Cardiac muscle cell (in vitro differentiated cells and primary cell): ENCODE data around the gene ERFL. TPM values are rescaled to one million over a fixed set of nuclear protein-coding genes. Genes with fewer than 3 reads are reported as not detected.

Experiments used
- DNase-seq, 2 donors: peaks; one replicate each; pipeline versions ENCODE4 v3.0.0 to v3.0.0-alpha.2; 2010 to 2017; ENCODE audit warnings: low read depth in 1 of 2, low spot score in 1 of 2
- H3K27ac ChIP-seq: fragments of 200-600 bp; sonication (generic); 2 replicates; pipeline ENCODE4 v1.5.1; 2016
- H3K27me3 ChIP-seq: fragments of 200-600 bp; sonication (generic); 2 replicates; pipeline ENCODE4 v1.6.0; 2016; ENCODE audit warnings: control low read depth
- H3K36me3 ChIP-seq: fragments of 200-600 bp; sonication (generic); 2 replicates; pipeline ENCODE4 v1.5.1; 2016; ENCODE audit warnings: control low read depth
- H3K4me1 ChIP-seq: fragments of 200-600 bp; sonication (generic); 2 replicates; pipeline ENCODE4 v1.8.1; 2017; ENCODE audit warnings: low read depth, mild to moderate bottlenecking, mixed run types
- H3K4me3 ChIP-seq: fragments of 200-600 bp; sonication (generic); 2 replicates; pipeline ENCODE4 v1.5.1; 2016; ENCODE audit warnings: mild to moderate bottlenecking
- H3K9me3 ChIP-seq: fragments of 200-600 bp; sonication (generic); 2 replicates; pipeline ENCODE4 v1.5.1; 2017; ENCODE audit warnings: low read depth, mild to moderate bottlenecking, control low read depth
- polyA plus RNA-seq: library from polyadenylated mRNA; unstranded; fragments of >200 nt; fragmentation: Nextera tagmentation; extraction: Ambion mirVana; gene quantifications from 2 replicates; pipeline ENCODE4 v1.2.1, GENCODE V29; 2016
- total RNA-seq: library from RNA; depleted of rRNA; stranded (reverse); fragments of >200 nt; gene quantifications from 2 replicates; pipeline ENCODE4 v1.2.3, GENCODE V29; 2016
- TF ChIP-seq, protein P1 (sequence below): IDR thresholded peaks from 2 replicates; pipeline ENCODE4 v1.5.1; 2012; ENCODE audit warnings: low read depth, mild to moderate bottlenecking, low read length

ERFL gene
- total and polyA plus RNA-seq, 2 experiments from 2014 or later, result 0.06 to 1.0 TPM

- no peaks in the 10 kb centered on the region for H3K27me3 ChIP-seq
- no peaks in the 10 kb centered on the region for H3K9me3 ChIP-seq
- peak overlapping the region; percentile 70 for H3K4me3 ChIP-seq
- TF ChIP-seq, protein P1, sequence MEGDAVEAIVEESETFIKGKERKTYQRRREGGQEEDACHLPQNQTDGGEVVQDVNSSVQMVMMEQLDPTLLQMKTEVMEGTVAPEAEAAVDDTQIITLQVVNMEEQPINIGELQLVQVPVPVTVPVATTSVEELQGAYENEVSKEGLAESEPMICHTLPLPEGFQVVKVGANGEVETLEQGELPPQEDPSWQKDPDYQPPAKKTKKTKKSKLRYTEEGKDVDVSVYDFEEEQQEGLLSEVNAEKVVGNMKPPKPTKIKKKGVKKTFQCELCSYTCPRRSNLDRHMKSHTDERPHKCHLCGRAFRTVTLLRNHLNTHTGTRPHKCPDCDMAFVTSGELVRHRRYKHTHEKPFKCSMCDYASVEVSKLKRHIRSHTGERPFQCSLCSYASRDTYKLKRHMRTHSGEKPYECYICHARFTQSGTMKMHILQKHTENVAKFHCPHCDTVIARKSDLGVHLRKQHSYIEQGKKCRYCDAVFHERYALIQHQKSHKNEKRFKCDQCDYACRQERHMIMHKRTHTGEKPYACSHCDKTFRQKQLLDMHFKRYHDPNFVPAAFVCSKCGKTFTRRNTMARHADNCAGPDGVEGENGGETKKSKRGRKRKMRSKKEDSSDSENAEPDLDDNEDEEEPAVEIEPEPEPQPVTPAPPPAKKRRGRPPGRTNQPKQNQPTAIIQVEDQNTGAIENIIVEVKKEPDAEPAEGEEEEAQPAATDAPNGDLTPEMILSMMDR, result no peak
- no peaks in the 10 kb centered on the region for H3K36me3 ChIP-seq
- DNase-seq, result peak; percentile 74 to 87
- H3K27ac ChIP-seq, result peak overlapping the region; percentile 46
- H3K4me1 ChIP-seq, result no peaks in the 10 kb centered on the region
Measured at GRCh38 chr19:41958367-41959055, 30.3 kb upstream of the ERFL start.

GRCh38 chr19:41957838-41958366 is 29.7 kb upstream of the ERFL start:
- no peaks in the 10 kb centered on the region for H3K4me1 ChIP-seq
- no peaks in the 10 kb centered on the region for H3K27me3 ChIP-seq
- H3K36me3 ChIP-seq, result no peaks in the 10 kb centered on the region
- no peaks in the 10 kb centered on the region for H3K9me3 ChIP-seq
- no peak overlapping the region for H3K27ac ChIP-seq
- DNase-seq, result peak; percentile 84 to 86
- TF ChIP-seq, protein P1, result peak; percentile 82
- H3K4me3 ChIP-seq, result no peak overlapping the region

- no peaks in the 10 kb centered on the region for H3K27me3 ChIP-seq
- H3K9me3 ChIP-seq, result no peaks in the 10 kb centered on the region
- no peak overlapping the region for H3K4me3 ChIP-seq
- no peaks in the 10 kb centered on the region for H3K4me1 ChIP-seq
- no peak overlapping the region for H3K27ac ChIP-seq
- no peak for DNase-seq
- H3K36me3 ChIP-seq, result no peaks in the 10 kb centered on the region
- TF ChIP-seq, protein P1, result no peak
Measured at GRCh38 chr19:41957161-41957837, 29.1 kb upstream of the ERFL start.

DNA sequence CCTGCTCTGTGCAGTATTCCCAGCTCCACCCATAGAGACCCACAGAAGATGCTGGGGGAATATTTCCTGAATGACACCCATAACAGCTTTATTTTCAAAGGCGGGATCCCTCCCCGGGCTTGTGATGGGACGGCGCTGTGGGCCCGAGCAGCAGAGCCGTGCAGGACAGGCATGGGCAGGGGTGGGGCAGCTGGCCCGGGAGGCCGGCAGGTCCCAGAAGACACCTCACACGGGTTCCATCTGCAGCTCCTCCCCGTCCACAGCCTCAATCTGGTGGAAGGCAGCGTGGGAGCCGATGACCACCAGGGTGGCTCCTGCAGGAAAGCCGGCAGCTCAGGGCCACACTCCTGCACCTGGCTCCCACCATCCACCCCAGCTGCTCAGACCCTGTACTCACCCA is 28.4 kb upstream of the ERFL start:
- Histone ChIP-seq H3K27me3 (no peaks in the 10 kb centered on the region), H3K36me3 (no peaks in the 10 kb centered on the region), H3K4me1 (no peaks in the 10 kb centered on the region), H3K9me3 (no peaks in the 10 kb centered on the region), H3K4me3 (no peak overlapping the region), H3K27ac (no peak overlapping the region)
- DNase-seq, result no peak
- TF ChIP-seq, protein P1, result no peak

DNA sequence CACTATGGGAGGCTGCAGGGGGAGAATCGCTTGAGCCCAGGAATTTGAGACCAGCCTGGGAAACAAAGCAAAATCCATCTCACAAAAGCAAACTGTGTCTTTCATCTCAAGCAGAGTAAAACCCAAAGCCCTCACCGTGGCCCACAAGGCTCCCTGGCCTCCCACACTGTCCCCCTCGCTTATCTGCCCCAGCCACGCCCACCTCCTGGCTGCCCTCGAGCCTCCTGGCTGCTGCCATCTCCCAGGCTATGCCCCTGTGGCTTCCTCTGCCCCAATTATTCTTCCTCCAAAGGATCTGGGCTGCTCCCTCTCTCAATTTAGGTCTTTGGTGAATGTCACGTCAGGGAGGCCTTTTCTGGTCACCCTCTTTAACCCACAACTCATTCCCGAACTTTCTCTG is 27.3 kb upstream of the ERFL start:
- no peaks in the 10 kb centered on the region for H3K4me1 ChIP-seq
- no peaks in the 10 kb centered on the region for H3K9me3 ChIP-seq
- no peak for DNase-seq
- TF ChIP-seq, protein P1, result no peak
- no peak overlapping the region for H3K4me3 ChIP-seq
- H3K36me3 ChIP-seq, result no peaks in the 10 kb centered on the region
- no peak overlapping the region for H3K27ac ChIP-seq
- no peaks in the 10 kb centered on the region for H3K27me3 ChIP-seq
